ENCODE measurements around the gene HOXA6.

HOXA6 gene

DNA sequence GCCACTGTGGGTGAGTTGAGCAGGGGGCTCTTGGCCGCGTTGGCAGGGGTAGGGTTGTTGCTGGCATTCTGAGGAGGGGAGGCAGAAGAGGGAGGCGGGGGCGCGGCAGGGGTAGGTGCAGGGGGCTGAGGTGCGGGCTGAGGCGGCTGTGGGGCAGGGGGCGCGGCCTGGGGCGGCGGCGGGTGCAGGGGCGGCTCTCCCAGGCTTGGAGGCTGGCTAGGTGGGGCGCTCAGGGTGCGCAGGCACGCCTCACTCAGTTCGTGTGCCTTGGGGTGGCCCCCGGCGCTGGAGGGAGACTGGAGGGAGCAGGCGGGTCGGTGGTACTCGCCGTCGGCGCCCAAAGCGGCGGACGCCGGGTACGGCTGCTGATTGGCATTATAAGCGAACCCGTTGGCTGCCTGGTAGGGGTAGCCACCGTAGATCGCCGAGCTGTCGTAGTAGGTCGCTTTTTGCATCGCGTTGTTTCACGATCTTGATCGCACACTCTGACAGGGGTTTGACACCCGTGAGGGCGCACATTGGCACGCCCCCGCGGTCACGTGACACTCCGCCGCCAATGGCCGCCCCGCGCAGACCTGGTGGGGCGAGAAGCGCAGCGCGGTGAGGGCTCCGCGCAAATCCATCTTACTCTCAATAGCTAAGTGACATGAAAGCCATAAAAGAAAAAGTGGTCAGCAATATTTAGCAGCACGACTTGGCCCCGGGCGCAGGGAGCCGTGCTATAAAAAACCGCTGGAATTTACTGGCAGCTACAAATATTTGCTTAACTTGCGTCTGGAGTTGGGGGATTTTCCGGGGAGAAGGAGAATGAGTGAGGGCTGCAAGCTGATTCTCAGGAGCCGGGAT is 37.2 kb downstream of the HOXA6 start:
- TF ChIP-seq, protein P1, sequence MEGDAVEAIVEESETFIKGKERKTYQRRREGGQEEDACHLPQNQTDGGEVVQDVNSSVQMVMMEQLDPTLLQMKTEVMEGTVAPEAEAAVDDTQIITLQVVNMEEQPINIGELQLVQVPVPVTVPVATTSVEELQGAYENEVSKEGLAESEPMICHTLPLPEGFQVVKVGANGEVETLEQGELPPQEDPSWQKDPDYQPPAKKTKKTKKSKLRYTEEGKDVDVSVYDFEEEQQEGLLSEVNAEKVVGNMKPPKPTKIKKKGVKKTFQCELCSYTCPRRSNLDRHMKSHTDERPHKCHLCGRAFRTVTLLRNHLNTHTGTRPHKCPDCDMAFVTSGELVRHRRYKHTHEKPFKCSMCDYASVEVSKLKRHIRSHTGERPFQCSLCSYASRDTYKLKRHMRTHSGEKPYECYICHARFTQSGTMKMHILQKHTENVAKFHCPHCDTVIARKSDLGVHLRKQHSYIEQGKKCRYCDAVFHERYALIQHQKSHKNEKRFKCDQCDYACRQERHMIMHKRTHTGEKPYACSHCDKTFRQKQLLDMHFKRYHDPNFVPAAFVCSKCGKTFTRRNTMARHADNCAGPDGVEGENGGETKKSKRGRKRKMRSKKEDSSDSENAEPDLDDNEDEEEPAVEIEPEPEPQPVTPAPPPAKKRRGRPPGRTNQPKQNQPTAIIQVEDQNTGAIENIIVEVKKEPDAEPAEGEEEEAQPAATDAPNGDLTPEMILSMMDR (IDR thresholded peaks at IDR 0.05; ENCODE audit: low read depth, low read length, missing control alignments): no peak
- DNase-seq (ENCODE audit: low read depth): no peak
- H3K4me3 ChIP-seq (ENCODE audit: low read depth, low read length): no peak overlapping the region

GRCh38 chr7:27109466-27110185 is 37.9 kb downstream of the HOXA6 start:
- no peak for DNase-seq (ENCODE audit: low read depth)
- no peak overlapping the region for H3K4me3 ChIP-seq (ENCODE audit: low read depth, low read length)
- TF ChIP-seq, protein P1 (IDR thresholded peaks at IDR 0.05; ENCODE audit: low read depth, low read length, missing control alignments): no peak

DNA sequence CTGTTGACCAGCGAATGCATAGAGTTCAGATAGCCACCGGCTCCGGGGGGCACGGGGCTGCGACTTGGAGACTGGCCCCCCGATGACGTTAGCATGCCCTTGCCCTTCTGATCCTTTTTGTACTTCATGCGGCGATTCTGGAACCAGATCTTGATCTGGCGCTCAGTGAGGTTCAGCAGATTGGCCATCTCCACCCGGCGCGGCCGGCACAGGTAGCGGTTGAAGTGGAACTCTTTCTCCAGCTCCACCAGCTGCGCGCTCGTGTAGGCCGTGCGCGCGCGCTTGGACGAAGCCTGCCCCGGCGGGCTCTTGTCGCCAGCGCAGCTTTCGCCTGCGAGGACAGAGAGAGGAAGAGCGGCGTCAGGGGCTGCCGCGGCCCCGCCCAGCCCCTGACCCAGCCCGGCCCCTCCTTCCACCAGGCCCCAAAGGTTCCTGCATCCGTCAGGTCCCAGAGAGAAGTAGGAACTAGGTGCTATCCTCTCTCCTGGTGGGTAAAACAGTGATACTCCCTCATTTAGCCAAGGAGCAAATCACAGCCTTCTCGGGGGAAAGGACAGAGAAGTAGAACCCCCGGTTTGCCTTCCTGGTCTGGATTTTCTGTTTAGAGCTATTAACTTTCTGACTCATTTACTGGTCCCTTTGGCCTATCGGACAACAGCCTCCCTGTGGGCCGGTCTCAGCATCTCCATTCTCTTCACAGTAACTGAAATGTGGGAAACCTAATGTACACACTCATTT is 39.0 kb downstream of the HOXA6 start:
- TF ChIP-seq, protein P1 (IDR thresholded peaks at IDR 0.05; ENCODE audit: low read depth, low read length, missing control alignments): no peak
- H3K4me3 ChIP-seq (ENCODE audit: low read depth, low read length): no peak overlapping the region
- no peak for DNase-seq (ENCODE audit: low read depth)

DNA sequence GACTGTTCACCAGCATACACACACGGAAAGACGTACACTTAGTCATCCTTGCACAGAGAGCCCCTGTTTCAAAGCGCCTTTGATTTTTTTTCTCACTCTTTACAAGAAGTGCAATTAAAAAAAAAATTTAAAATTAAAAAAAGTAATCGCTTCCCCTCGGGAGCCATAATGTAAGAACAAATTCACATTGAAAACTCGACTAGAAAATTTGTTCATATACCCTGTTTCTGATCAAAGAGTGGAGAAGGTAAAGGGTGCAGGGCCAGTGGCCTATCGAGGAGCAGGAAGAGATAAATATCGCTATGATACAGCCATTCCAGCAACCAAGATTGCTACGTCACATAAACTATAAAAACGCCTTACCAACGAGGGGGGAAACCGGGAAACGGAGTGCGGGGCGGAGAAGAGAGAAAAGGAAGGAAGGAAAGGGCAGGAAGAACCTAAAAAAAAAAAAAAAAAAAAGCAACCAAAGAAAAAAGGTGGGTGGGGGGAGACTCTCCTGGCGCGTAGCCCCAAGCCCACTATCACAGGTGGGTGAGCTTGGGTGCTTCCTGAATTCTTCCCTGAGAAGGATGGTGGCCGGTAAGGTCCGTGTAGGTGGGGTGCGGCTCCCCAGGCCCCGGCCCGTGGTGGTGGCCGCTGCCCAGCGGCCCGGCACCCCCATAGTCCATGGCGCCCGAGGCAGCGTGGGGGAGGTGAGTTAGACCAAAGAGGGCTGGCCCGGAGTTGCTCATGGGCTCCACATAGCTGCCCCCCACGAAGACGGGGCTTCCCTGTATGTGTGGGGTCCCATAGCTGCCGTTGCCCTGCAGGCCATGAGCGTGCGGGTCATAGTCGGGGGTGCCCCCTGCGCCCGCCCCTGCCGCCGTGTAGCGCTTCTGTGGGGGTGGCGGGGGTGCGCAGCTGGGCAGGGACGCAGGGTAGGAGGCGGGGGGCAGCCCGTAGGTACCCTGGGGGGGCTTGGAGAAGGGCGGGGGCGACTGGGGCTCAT is 39.9 kb downstream of the HOXA6 start:
- TF ChIP-seq, protein P1 (IDR thresholded peaks at IDR 0.05; ENCODE audit: low read depth, low read length, missing control alignments): no peak
- no peak overlapping the region for H3K4me3 ChIP-seq (ENCODE audit: low read depth, low read length)
- DNase-seq (ENCODE audit: low read depth): no peak

- TF ChIP-seq, protein P1 (IDR thresholded peaks at IDR 0.05; ENCODE audit: low read depth, low read length, missing control alignments): no peak
- DNase-seq (ENCODE audit: low read depth): no peak
- H3K4me3 ChIP-seq (ENCODE audit: low read depth, low read length): no peak overlapping the region
Observed at GRCh38 chr7:27106901-27107240, 40.7 kb downstream of the HOXA6 start.

Measured in GM12864 (cell line).